HG03342 (cell line): Measurements from ENCODE around the gene SLC2A5.

Experiments
- ATAC-seq: cut with Tn5 transposase; IDR thresholded peaks from one replicate; pipeline ENCODE4 v1.9.1; 2021; ENCODE audit warnings: mild to moderate bottlenecking, moderate library complexity; ENCODE audit not compliant: unreplicated experiment

Gene SLC2A5

DNA sequence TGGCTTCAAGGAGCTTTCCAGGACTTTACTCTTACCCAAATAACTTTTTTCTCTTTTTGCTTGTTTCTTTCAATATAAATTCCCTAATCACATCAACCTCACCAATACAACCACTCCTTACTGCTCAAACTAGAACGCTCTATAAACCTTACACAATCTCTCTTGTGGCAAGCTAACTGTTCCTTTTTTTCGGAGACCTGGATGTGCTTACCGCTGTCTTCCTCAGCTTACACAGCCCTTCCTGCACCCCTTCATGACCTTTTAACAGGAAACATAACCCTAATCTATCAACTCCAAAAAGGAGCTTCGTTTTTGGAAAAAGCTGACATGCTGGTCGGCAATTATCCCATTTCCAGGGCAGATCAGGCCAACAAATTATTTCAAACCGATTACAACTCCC, 24.1 kb upstream of the SLC2A5 start:
- no peak for ATAC-seq

DNA sequence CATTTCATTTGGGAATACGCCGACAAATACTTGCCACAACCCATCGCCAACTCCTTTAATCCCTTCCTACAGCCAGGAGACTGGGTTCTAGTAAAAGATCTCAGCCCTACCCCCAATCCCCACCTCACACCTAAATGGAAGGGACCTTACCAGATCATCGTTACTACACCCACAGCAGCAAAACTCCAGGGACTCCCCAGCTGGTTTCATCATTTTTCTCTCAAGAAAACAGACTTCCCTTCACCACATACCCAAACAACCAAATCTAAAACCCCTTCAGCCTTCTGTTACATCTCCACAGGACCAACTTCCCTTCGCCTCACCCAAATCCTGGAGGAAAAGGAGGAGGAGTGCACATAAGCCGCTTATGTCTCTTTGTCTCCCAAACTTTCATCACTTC, 23.7 kb upstream of the SLC2A5 start:
- ATAC-seq, result no peak

GRCh38 chr1:9088807-9089206, 19.4 kb upstream of the SLC2A5 start:
- ATAC-seq, result no peak

GRCh38 chr1:9087411-9088125, 18.1 kb upstream of the SLC2A5 start:
- ATAC-seq, result no peak

- no peak for ATAC-seq
Measured at GRCh38 chr1:9086796-9087195, 17.4 kb upstream of the SLC2A5 start.

DNA sequence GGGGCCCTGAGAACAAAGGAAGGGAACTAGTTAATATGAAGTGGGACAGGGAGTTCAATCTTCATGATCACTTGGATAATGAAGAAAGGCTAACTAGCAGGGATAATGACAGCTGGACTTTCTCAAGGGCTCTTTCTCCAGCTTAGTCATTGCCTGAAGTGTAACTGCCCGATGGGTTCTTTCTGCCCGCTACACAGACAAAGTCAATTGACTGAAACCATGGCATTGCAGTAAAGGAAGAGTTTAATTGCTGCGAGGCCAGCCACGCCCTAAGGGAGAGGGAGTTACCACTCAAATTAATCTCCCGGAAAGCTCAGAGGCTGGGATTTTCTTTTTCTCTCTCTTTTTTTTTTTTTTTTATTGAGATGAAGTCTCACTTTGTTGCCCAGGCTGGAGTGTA, 16.6 kb upstream of the SLC2A5 start:
- ATAC-seq, result no peak

DNA sequence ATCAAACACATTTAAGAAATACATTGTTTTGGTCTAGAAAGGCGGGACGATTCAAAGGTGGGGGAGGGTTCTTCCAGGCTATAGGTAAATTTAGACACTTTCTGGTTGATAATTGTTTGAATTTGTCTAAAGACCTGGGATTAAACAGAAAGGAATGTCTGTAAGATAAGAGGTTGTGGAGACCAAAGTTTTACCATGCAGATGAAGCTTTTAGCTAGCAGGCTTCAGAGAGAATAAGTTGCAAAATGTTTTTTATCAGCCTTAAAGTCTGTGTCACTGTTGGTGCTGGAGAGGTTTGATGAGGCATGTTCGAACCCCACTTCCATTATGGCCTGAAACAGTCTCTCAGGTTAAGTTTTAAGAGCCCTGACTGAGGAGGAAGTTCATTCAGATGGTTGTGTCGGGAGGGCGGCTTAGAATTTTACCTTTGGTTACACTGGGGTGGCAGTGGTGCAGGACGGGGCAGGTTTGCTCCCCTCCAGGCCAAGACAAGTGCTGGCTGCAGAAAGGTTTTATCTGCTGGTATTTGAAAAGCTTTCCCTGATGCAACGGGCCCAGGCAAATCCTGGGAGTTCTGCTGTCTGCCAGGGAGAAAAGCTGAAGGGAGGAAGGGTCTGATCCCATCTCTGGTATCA, 16.0 kb upstream of the SLC2A5 start:
- no peak for ATAC-seq

- ATAC-seq, result no peak
Measured at GRCh38 chr1:9084906-9085305, 15.5 kb upstream of the SLC2A5 start.

DNA sequence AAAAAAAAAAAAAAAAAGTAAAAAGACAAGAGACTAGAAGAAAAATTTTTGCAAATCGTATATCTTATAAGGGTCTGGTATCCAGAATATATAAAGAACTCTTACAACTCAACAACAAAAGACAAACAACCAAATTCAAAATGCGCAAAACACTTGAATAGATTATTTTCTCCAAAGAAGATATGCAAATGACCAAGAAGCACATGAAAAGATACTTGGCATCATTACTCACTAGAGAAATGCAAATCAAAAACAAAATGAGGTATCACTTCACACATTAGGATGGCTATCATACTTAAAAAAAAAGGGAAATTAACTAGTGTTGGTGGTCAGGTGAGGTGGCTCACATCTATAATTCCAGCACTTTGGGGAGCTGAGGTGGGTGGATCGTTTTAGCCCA, 12.0 kb upstream of the SLC2A5 start:
- no peak for ATAC-seq

- no peak for ATAC-seq
Measured at GRCh38 chr1:9080705-9081291, 11.4 kb upstream of the SLC2A5 start.

DNA sequence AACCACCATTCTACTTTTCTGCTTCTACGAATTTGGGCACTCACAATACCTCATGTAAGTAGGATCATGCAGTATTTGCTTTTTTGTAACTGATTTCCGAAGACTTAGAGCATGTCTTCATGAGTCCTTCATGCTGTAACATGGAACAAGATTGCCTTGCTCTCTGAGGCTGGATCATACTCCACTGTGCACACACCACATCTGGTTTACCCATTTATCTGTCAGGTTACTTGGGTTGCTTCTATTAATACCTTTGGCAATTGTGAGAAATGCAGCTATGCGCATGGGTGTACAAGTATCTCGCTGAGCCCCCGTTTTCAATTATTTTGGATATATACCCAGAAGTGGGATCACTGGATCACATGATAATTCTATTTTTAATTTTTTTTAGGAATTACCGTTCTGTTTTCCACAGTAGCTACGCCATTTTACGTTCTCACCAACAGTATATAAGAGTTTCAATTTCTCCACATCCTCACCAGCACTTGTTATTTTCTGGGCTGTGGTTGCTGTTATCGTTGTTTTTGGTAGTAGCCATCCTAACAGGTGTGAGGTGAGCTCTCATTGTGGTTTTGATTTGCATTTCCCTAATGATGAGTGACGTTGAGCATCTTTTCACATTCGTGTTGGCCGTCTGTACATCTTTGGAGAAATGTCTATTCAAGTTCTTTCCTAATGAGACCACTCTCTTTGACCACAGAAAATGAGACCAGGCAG, 10.7 kb upstream of the SLC2A5 start:
- peak; percentile 40 for ATAC-seq

GRCh38 chr1:9078752-9079500, 9.5 kb upstream of the SLC2A5 start:
- ATAC-seq, result no peak

- peak; percentile 41 for ATAC-seq
Measured at GRCh38 chr1:9078015-9078751, 8.7 kb upstream of the SLC2A5 start.

GRCh38 chr1:9075022-9075421, 5.6 kb upstream of the SLC2A5 start:
- ATAC-seq, result no peak

DNA sequence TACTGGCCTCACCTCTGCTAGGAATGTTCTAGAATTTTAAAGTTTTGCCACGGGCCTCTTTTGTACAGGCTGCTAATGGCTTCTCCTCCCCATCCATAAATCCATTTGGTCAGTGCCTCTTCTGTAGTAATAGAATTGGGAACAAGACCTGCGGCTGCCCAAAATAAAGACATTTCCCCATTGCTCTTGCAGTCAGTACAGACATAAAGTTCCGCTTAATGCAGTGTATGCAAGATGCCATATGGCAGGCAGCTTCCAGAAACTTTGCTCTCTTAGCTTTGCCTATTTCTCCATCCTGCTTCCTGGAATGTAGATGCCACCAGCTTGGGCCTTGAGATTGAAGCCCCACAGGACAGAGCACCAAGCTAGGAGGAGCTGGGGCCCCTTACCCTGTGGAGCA, 3.7 kb upstream of the SLC2A5 start:
- ATAC-seq, result no peak

GRCh38 chr1:9071554-9072235, 2.3 kb upstream of the SLC2A5 start:
- ATAC-seq, result no peak

DNA sequence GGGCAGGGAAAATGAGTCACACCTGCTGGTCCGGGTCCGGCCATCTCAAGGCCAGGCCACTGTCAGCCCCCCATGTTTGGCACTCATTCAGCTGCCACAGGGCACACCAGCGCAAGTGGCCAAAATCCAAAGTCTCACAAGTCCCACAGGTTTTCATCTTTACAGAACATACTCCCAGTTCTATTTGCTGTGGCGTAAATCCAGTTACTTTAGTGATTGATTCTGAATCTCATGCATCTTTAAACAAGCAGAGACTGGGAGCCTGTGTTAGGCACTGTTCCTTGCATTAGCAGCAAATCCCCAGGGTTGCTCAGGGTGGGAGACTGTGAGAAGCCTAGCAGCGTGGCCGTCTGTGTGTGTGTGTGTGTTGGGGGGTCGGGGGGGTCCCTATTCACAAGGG, 1.1 kb upstream of the SLC2A5 start:
- ATAC-seq, result no peak

DNA sequence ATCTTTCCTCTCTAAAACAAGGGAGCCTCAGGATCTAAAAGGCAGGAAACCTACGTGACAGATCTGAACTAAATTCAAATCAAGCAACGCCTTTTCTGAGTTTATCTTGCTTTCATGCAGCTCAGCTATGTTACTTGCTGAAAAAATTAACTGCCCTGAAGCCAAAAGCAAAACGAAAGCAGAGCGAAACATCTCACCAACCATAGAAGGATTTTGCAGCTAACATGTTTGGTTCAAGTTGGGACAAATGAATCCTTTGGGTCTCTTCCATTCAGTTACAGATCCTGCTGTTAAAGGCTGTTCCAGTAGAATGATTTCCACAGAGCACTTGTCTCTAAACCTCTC, 482 bp downstream of the SLC2A5 start:
- ATAC-seq, result no peak

GRCh38 chr1:9066945-9067807, 2.3 kb downstream of the SLC2A5 start:
- no peak for ATAC-seq
